Measurements from ENCODE around the gene DHRS7C.

DHRS7C gene
- 0 reads per million in 4 donors for total RNA-seq

- no peak for DNase-seq
Measured at GRCh38 chr17:9790889-9791876, at the start of gene DHRS7C. Gene DHRS7C (minus strand): TSS chr17:9791592. CDS start chr17:9791284, 308 bp downstream.

GRCh38 chr17:9839433-9839832 lies 48.0 kb upstream of the DHRS7C start:
- DNase-seq: no peak

GRCh38 chr17:9837551-9838471 lies 46.4 kb upstream of the DHRS7C start:
- DNase-seq: no peak

GRCh38 chr17:9833922-9834321 lies 42.5 kb upstream of the DHRS7C start:
- DNase-seq: no peak

- DNase-seq: no peak
Measured at GRCh38 chr17:9830711-9831110, 39.3 kb upstream of the DHRS7C start.

- no peak for DNase-seq
Measured at GRCh38 chr17:9829343-9829742, 38.0 kb upstream of the DHRS7C start.

- DNase-seq: no peak
Measured at GRCh38 chr17:9828296-9829295, 37.2 kb upstream of the DHRS7C start.

GRCh38 chr17:9825641-9826150 lies 34.3 kb upstream of the DHRS7C start, which contains the start of gene GLP2R:
Gene GLP2R (plus strand): TSS chr17:9825924. CDS start chr17:9826064, 140 bp downstream.
- no peak for DNase-seq

- no peak for DNase-seq
Measured at GRCh38 chr17:9824797-9825338, 33.5 kb upstream of the DHRS7C start.

GRCh38 chr17:9824094-9824493 lies 32.7 kb upstream of the DHRS7C start:
- no peak for DNase-seq

GRCh38 chr17:9821921-9822320 lies 30.5 kb upstream of the DHRS7C start, which contains the start of gene GSG1L2:
Gene GSG1L2 (minus strand): TSS chr17:9822079. CDS start chr17:9822071, 8 bp downstream.
- no peak for DNase-seq

GRCh38 chr17:9820448-9820847 lies 29.1 kb upstream of the DHRS7C start:
- DNase-seq: no peak

GRCh38 chr17:9818760-9819159 lies 27.4 kb upstream of the DHRS7C start:
- no peak for DNase-seq

GRCh38 chr17:9817086-9817485 lies 25.7 kb upstream of the DHRS7C start:
- no peak for DNase-seq

- no peak for DNase-seq
Measured at GRCh38 chr17:9816472-9816871, 25.1 kb upstream of the DHRS7C start.

- DNase-seq: no peak
Measured at GRCh38 chr17:9814337-9814945, 23.0 kb upstream of the DHRS7C start.

- DNase-seq: no peak
Measured at GRCh38 chr17:9813166-9813565, 21.8 kb upstream of the DHRS7C start.

GRCh38 chr17:9811537-9811936 lies 20.1 kb upstream of the DHRS7C start:
- no peak for DNase-seq

GRCh38 chr17:9811086-9811485 lies 19.7 kb upstream of the DHRS7C start:
- no peak for DNase-seq

- no peak for DNase-seq
Measured at GRCh38 chr17:9810100-9810949, 18.9 kb upstream of the DHRS7C start.

Measured in T-helper 1 cell (primary cell).